K562 (cell line): ENCODE data around the gene ABCF2. TPM values are rescaled to one million over a fixed set of nuclear protein-coding genes. Genes with fewer than 3 reads are reported as not detected.

Experiments used
- ATAC-seq: fragments of 200-7000 bp; cut with Tn5 transposase; 3 replicates; pipeline ENCODE4 v1.9.1; 2020; ENCODE audit warnings: moderate library complexity
- BruUV-seq: library from RNA; stranded (reverse); fragments of 400-500 nt; replicated peaks from 2 replicates; lab custom pipeline; 2021; lab: Mats Ljungman, UMichigan
- CTCF ChIA-PET: fragments of 300-600 bp; formaldehyde crosslinking; extraction: SDS; loops from one replicate; lab custom pipeline; 2021; ENCODE audit warnings: low intra/inter-chr PET ratio; lab: Yijun Ruan, JAX
- POLR2A ChIA-PET: fragments of 300-600, 350-650 bp; sonication (Branson Sonifier 250); formaldehyde crosslinking; extraction: SDS; loops from one replicate; lab custom pipeline; 2021; ENCODE audit warnings: antibody characterized with exemption, inconsistent platforms; lab: Yijun Ruan, JAX
- DNase-seq, 4 experiments: peaks; one replicate each; pipeline versions ENCODE4 v3.0.0 to v3.0.0-alpha.2; 2011 to 2018; ENCODE audit warnings: low spot score in 3 of 4, mixed read lengths in 3 of 4; ENCODE audit errors: extremely low read depth in 1 of 4
- FAIRE-seq: peaks from 2 replicates; lab custom pipeline; 2011; peaks lifted over from hg19 to GRCh38; lab: Jason Lieb, UNC
- H2AFZ ChIP-seq: 2 replicates; pipeline ENCODE4 v1.6.0; 2011; ENCODE audit warnings: low read depth, low read length, control low read depth, inconsistent platforms
- H3K27ac ChIP-seq: fragments of 200-600 bp; 3 replicates; pipeline ENCODE4 v1.8.0; 2011; ENCODE audit warnings: low read depth, mild to moderate bottlenecking, control low read depth, inconsistent platforms, low read length, moderate library complexity, mixed read lengths; ENCODE audit errors: extremely low read depth
- H3K27me3 ChIP-seq, 2 experiments: fragments of 300-600 bp in 1 of 2; 2 replicates in 1 of 2; 3 replicates in 1 of 2; pipeline versions ENCODE4 v1.6.0 to v1.8.0; 2011; ENCODE audit warnings: inconsistent platforms in 2 of 2, low read length in 2 of 2, mild to moderate bottlenecking in 1 of 2, mixed read lengths in 1 of 2, moderate library complexity in 1 of 2; ENCODE audit not compliant: control insufficient read depth in 2 of 2, insufficient read depth in 2 of 2
- H3K36me3 ChIP-seq: fragments of 300-600 bp; 3 replicates; pipeline ENCODE4 v1.8.0; 2011; ENCODE audit warnings: mild to moderate bottlenecking, low read length, inconsistent platforms; ENCODE audit not compliant: control insufficient read depth, insufficient read depth
- H3K4me1 ChIP-seq, 2 experiments: fragments of 200-600 bp in 1 of 2; replicated peaks in 1 of 2; 2 replicates in 1 of 2; 3 replicates in 1 of 2; pipeline versions ENCODE4 v1.5.1 to v1.8.0; 2011; ENCODE audit warnings: inconsistent platforms in 2 of 2, low read length in 2 of 2, mild to moderate bottlenecking in 1 of 2, mixed read lengths in 1 of 2, moderate library complexity in 1 of 2; ENCODE audit not compliant: control insufficient read depth in 2 of 2, insufficient read depth in 2 of 2
- H3K4me2 ChIP-seq: 2 replicates; pipeline ENCODE4 v1.6.1; 2011; ENCODE audit warnings: low read length, control low read depth, inconsistent platforms, mixed read lengths; ENCODE audit not compliant: insufficient read depth
- H3K4me3 ChIP-seq: fragments of 200-600 bp; sonication (generic), shearing (Covaris generic); 2 replicates; pipeline ENCODE4 v1.5.1; 2016; ENCODE audit warnings: control low read depth, inconsistent platforms
- H3K79me2 ChIP-seq: fragments of 200-600 bp; 3 replicates; pipeline ENCODE4 v1.8.0; 2011; ENCODE audit warnings: low read length, inconsistent platforms; ENCODE audit not compliant: control insufficient read depth, insufficient read depth
- H3K9ac ChIP-seq, 2 experiments: 2 replicates each; pipeline versions ENCODE4 v1.6.0 to v1.6.1; 2011; ENCODE audit warnings: low read depth in 2 of 2, low read length in 2 of 2, control low read depth in 1 of 2, inconsistent platforms in 1 of 2, mild to moderate bottlenecking in 1 of 2, mixed read lengths in 1 of 2; ENCODE audit not compliant: insufficient read depth in 1 of 2
- H3K9me1 ChIP-seq: one replicate; pipeline ENCODE4 v1.6.0; 2011; ENCODE audit warnings: inconsistent platforms, mild to moderate bottlenecking, low read length, moderate library complexity; ENCODE audit not compliant: control insufficient read depth, insufficient read depth
- H3K9me3 ChIP-seq: replicated peaks from 2 replicates; pipeline ENCODE4 v1.5.1; 2011; ENCODE audit warnings: low read depth, low read length, inconsistent platforms; ENCODE audit not compliant: control insufficient read depth, insufficient read depth
- H4K20me1 ChIP-seq: replicated peaks from 2 replicates; pipeline ENCODE4 v1.6.1; 2011; ENCODE audit warnings: low read length, inconsistent platforms, mixed read lengths; ENCODE audit not compliant: control insufficient read depth, insufficient read depth
- SAP30 ChIP-seq: fragments of 200-600 bp; sonication (generic); IDR thresholded peaks from 2 replicates; pipeline ENCODE4 v1.6.1; 2012; ENCODE audit warnings: borderline replicate concordance, low read depth, mild to moderate bottlenecking, moderate library complexity, low read length, control low read depth, inconsistent platforms; ENCODE audit not compliant: insufficient read depth, poor library complexity, severe bottlenecking
- TOE1 ChIP-seq, 2 experiments: fragments of 450-650 bp in 1 of 2; sonication (generic) in 1 of 2; formaldehyde crosslinking in 1 of 2; IDR thresholded peaks; 2 replicates each; pipeline versions ENCODE4 v1.7.1 to v1.8.0; 2016 to 2022; ENCODE audit warnings: borderline replicate concordance in 2 of 2, mild to moderate bottlenecking in 2 of 2, antibody characterized with exemption in 1 of 2, inconsistent platforms in 1 of 2, low read depth in 1 of 2, missing genetic modification reagents in 1 of 2, moderate library complexity in 1 of 2
- WGBS: fragments of 100-300 bp; shearing (Covaris generic); methylation state at CpG from one replicate; pipeline ENCODE4 v1.1.6; 2016; ENCODE audit warnings: low coverage, mixed read lengths; ENCODE audit not compliant: insufficient coverage; ENCODE audit errors: missing lambda C conversion rate; 5-methylcytosine and 5-hydroxymethylcytosine counted together
- in situ Hi-C: fragments of 300-500 bp; cut with MboI; formaldehyde crosslinking; loops from 4 replicates; pipeline ENCODE4 v1.15.0; 2018; ENCODE audit warnings: inconsistent platforms, mixed read lengths
- intact Hi-C: fragments of 100-400 bp; cut with micrococcal nuclease; formaldehyde crosslinking; loops from 2 replicates; pipeline ENCODE4 v1.14.2; 2022
- polyA plus RNA-seq, 8 experiments: library from polyadenylated mRNA; depleted of rRNA in 4 of 8; stranded (reverse) in 5 of 8; unstranded in 3 of 8; fragments of >200 nt; fragmentation: Nextera tagmentation in 2 of 8; fragmentation: Illumina TruSeq in 1 of 8; extraction: Ambion mirVana in 2 of 8; extraction: Trizol in 1 of 8; gene quantifications; 2 replicates each; pipeline versions ENCODE4 v1.2.1 to v1.2.3, GENCODE V29; 2011 to 2014; ENCODE audit warnings: inconsistent platforms in 1 of 8, missing spikeins in 1 of 8
- total RNA-seq, 7 experiments: library from RNA; depleted of rRNA in 6 of 7; stranded (reverse); fragments of >200 nt in 6 of 7; fragmentation: Illumina TruSeq in 2 of 7; extraction: Trizol in 2 of 7; gene quantifications; 2 replicates each; pipeline versions ENCODE4 v1.2.1 to v1.2.3, GENCODE V29; 2011 to 2021; ENCODE audit warnings: low replicate concordance in 1 of 7
- TF ChIP-seq, protein P1 (sequence below): sonication (generic); formaldehyde crosslinking; IDR thresholded peaks from 2 replicates; pipeline ENCODE4 v1.9.0; 2022; ENCODE audit warnings: mild to moderate bottlenecking, missing genetic modification reagents

The ABCF2 gene
- total and polyA plus RNA-seq, 9 of the 15 experiments (the other 6 are each of a cell fraction or from before 2014, with no cell fraction given), result 62.1 to 224 (median 113) TPM

DNA sequence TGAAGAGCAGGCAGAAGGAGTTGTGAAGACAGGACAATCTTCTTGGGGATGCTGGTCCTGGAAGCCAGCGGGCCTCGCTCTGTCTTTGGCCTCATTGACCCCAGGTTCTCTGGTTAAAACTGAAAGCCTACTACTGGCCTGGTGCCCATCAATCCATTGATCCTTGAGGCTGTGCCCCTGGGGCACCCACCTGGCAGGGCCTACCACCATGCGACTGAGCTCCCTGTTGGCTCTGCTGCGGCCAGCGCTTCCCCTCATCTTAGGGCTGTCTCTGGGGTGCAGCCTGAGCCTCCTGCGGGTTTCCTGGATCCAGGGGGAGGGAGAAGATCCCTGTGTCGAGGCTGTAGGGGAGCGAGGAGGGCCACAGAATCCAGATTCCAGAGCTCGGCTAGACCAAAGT, 6.8 kb upstream of the ABCF2 start:
- no peak for DNase-seq
- Histone ChIP-seq H3K4me2 (peak overlapping the region; percentile 94), H4K20me1 (peaks cover 36% of the 10 kb centered on the region), H3K4me1 (peaks cover 14 to 48% of the 10 kb centered on the region in 2 experiments; a peak in 4 of 5 replicates), H3K79me2 (peaks cover 27% of the 10 kb centered on the region), H3K9me3 (no peaks in the 10 kb centered on the region), H3K9ac (peak overlapping the region; percentile 79 to 96; a peak in 3 of 4 replicates), H3K4me3 (peak overlapping the region; percentile 92), H3K36me3 (peaks cover 42% of the 10 kb centered on the region; the same call in 2 of the 3 replicates)
- BruUV-seq, result TSS peak; percentile 49
- POLR2A ChIA-PET, result interaction anchor here (3.1 to 3.3 kb wide), 2 partner anchors 9 to 22 kb away, joined by 12 to 34 read pairs; partner anchors contain the start of gene H2BK1
- CTCF ChIA-PET, result no interaction called here
- TF ChIP-seq SAP30 (no peak), TOE1 (IDR thresholded peaks at IDR 0.05; ENCODE audit: borderline replicate concordance) (no peak), TOE1 (CRISPR knock-in tag; IDR thresholded peaks at IDR 0.05; ENCODE audit: borderline replicate concordance, low read depth) (0 out of 2 replicates have a peak, but pooled peaks have one; percentile 50)
- TF ChIP-seq, protein P1, sequence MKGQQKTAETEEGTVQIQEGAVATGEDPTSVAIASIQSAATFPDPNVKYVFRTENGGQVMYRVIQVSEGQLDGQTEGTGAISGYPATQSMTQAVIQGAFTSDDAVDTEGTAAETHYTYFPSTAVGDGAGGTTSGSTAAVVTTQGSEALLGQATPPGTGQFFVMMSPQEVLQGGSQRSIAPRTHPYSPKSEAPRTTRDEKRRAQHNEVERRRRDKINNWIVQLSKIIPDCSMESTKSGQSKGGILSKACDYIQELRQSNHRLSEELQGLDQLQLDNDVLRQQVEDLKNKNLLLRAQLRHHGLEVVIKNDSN, result 0 out of 2 replicates have a peak, but pooled peaks have one; percentile 17
- TF ChIP-seq, all 486 proteins: peak for 2
- Histone ChIP-seq H3K27me3 (no peaks in the 10 kb centered on the region), H2AFZ (no peak overlapping the region), H3K9me1 (peaks cover 4% of the 10 kb centered on the region), H3K27ac (peak overlapping the region; percentile 81; the same call in 1 of the 3 replicates)
- ATAC-seq (no peak), FAIRE-seq (no peak)
- intact Hi-C loops, result loop anchor here (5.0 kb wide), 1 partner anchor 227 kb away; no protein-coding TSS in a partner anchor
- WGBS, result 81% methylated on average over 9 of the region's 9 CpGs
- in situ Hi-C loops, result no loop called here
